ENCODE data around the gene SMIM32.

GRCh38 chr5:136145030-136145429, 47.9 kb downstream of the SMIM32 start:
- TF ChIP-seq CTCF (conservative IDR thresholded peaks at IDR 0.05; ENCODE audit: low read depth in 2 of 2) (no peak), POLR2AphosphoS5 (IDR thresholded peaks at IDR 0.05; ENCODE audit: low read depth) (no peak), REST (IDR thresholded peaks at IDR 0.05; ENCODE audit: unreplicated experiment) (no peak), EZH2 (IDR thresholded peaks at IDR 0.05; ENCODE audit: low read depth, unreplicated experiment) (no peak), EZH2phosphoT487 (IDR thresholded peaks at IDR 0.05; ENCODE audit: unreplicated experiment) (no peak), JUNB (IDR thresholded peaks at IDR 0.05; ENCODE audit: unreplicated experiment) (no peak), CREB1 (CRISPR knock-in tag; IDR thresholded peaks at IDR 0.05; ENCODE audit: low read depth) (no peak), STAT1 (IDR thresholded peaks at IDR 0.05; ENCODE audit: unreplicated experiment) (no peak), ZNF114 (CRISPR knock-in tag; IDR thresholded peaks at IDR 0.05) (no peak), ZNF331 (CRISPR knock-in tag; IDR thresholded peaks at IDR 0.05; ENCODE audit: low read depth) (no peak), NANOG (IDR thresholded peaks at IDR 0.05; ENCODE audit: borderline replicate concordance) (no peak)
- TF ChIP-seq, protein P1, sequence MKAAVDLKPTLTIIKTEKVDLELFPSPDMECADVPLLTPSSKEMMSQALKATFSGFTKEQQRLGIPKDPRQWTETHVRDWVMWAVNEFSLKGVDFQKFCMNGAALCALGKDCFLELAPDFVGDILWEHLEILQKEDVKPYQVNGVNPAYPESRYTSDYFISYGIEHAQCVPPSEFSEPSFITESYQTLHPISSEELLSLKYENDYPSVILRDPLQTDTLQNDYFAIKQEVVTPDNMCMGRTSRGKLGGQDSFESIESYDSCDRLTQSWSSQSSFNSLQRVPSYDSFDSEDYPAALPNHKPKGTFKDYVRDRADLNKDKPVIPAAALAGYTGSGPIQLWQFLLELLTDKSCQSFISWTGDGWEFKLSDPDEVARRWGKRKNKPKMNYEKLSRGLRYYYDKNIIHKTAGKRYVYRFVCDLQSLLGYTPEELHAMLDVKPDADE (IDR thresholded peaks at IDR 0.05): no peak

Data from GM23338 (cell line).